ENCODE results near the gene PLCB3.

Gene PLCB3

DNA sequence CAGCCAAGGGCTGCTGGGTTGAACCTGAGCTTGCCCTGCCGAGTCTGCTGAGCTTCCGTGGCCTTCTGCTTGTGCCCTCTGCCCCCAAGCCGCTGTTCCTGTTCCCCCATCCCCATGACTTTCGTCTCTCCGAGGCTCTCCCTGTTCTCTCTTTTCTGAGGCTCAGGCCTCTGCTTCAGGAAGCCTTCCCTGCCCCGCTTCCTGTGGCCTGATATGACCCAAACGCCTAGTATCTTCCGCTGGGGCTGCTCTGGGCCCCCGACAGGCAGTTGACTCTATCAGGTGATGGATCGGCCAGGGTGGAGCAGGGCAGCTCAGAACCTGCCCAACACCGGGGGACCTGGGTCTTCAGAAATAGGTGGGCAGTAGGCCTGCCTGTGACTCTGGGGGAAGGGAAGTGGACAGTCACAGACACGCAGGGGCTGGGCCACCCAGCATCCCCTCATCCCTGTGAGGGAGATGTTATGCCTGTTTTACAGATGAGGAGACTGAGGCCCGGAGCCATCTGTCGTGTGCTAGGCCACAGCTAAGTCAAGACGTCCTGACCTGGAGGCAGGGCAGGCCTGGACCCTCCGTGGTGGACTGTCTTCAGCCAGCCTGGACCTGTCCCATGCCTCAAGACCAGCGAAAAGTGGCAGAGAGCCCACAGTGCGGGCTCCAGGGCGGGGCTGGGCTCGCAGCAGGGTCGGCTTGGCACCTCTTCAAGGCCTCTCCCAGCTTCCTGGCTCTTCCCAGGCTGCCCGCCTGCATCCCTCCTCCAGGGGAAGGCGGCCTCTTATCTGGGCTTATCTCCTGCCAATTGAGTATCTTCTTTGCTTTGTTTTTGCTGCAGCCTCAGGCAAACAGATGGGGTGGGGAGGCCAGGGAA lies 16.9 kb downstream of the PLCB3 start:
- DNase-seq: no peak

- DNase-seq: no peak
These were observed 17.7 kb downstream of the PLCB3 start for GRCh38 chr11:64268893-64269539.

DNA sequence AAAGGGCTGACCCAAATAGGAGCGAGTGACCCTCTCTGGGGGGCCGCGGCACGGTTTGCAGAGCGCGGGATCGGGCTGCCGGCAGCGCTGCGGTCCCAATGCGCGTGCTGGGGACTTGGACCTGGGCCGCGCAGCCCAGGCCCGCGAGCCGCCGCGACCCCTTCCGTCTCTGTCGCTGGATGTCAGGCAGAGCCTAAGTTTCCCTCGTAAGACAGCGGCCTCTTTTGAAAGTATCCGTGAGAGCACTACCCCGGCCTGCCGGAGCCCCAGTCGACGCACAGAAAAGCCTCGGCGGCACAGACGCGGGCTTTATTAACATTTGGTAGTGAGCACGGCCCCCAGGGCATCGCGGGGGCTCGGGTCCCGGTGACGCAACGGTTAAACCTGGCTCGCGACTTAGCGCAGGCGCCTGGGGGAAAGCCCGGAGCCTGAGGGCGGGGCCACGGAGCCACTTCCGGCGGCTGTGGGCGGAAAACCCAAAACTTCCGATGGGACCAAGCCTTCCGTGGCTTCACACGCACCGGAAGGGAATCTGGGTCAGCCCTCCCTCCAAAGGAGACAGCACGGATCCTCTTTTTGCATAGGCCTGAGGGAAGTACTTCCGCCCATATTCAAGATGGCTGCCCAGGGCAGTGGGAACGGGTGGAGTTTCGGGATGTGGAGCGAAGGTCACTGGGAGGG lies 18.4 kb downstream of the PLCB3 start:
- DNase-seq: peak; percentile 98

GRCh38 chr11:64275031-64275800 lies 23.9 kb downstream of the PLCB3 start:
- no peak for DNase-seq

DNA sequence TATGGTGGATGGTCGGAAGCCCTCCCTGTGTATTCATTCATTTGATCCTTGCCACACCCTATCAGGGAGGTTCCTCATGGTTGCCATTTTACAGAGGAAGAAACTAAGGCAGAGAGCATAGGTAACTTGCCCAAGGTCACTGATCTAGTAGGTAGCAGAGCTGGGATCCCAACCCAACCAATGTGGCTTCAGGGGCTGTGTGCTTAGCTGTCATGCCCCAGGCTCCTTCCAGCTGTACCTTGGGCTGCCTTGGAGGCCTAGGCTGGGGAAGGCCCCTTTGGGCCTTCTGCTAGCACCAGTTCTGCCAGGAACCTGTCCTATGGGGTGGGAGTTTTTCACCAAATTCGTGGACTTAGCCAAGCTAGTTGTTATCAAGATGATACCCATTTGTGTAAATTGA lies 24.5 kb downstream of the PLCB3 start:
- DNase-seq: no peak

DNA sequence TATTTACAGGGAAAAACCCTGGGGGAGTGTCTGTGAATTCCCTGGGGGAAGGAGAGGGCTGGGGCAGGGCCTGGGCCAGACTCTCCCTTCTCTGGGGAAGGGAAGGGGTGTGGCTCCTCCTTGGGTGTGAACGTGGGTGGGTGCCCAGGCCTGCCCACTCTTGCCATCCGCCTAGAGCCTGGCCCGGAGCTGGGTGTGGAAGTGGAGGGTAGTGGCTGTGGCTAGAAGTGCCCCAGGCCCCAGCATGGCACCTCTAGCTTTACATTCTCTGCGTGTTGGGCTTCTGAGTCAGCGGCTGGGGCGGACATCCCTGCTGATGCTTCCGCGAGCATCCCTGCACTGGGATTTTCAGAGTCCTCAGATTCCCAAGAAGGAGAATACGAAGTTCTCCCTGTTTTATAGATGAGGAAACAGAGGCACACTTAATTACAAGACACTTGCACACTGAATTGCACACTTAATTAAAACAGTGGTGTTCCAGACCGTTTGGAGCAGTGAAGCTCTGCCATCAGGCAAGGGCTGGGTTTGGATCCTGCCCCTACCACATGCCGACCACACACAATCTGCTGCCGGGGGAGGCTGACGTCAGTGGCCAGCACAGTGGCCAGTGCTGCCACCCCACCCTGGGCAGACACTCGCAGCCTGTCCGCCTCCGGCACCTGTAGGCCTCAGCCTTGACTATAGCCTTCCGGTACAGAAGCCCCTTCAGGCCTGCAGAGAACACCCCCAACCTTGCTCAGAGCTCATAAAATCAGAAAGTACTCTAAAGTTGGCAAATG lies 25.5 kb downstream of the PLCB3 start:
- DNase-seq: no peak

DNA sequence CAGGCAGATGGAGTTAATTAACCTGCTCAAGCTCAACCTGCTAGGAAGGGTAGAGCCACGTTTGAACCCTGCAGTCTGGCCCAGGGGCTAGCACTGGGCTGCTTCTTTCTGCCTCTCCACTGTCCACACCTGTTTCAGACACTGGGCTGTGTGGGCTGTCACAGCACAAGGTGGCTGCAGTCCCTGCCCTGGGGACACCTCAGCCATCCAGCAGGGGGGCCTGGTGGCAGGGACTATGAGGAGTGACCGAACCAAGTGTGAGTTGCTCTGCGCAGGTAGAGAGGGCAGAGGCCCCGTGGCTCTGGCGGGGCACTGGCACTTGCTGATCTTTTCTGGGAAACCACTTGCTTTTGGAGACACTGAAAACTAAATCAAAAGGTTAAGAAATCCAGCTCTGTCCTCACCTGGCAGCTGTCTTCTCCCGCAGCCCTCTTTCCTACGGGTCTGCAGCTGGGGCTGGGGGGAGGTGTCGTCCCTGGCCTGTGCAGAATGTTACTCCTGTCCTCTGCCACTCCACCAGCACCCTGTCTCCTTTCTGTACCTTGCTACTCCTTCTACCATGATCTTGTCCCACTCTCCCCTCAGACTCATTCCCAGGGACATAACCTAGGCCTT lies 27.4 kb downstream of the PLCB3 start:
- no peak for DNase-seq

DNA sequence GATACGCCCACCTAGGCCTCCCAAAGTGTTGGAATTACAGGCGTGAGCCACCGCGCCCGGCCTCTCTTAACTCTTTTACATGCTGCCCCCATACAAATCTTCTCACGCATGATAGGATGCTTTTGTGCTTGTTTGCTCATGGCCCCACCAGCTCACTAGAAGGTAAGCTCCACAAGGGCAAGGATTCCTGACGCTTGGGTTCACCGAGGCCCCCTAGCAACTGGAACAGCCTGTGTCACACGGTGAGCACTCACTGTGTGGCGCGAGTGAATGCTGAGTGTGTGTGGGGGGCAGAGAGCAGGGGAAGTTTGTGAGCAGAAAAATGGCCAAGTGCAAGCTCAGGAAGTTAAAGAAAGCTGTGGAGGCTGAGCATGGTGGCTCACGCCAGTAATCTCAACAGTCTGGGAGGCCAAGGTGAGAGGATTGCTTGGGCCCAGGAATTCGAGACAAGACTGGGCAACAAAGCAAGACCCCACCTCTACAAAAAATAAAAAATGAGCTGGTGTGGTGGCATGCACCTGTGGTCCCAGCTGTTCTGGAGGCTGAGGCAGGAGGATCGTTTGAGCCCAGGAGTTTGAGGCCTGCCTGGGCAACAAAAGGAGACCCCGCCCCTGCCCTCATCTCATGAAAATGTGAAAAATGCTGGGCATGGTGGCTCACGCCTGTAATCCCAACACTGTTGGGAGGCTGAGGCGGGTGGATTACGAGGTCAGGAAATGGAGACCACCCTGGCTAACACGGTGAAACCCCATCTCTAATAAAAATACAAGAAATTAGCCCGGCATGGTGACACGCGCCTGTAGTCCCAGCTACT lies 30.8 kb downstream of the PLCB3 start:
- DNase-seq: no peak

DNA sequence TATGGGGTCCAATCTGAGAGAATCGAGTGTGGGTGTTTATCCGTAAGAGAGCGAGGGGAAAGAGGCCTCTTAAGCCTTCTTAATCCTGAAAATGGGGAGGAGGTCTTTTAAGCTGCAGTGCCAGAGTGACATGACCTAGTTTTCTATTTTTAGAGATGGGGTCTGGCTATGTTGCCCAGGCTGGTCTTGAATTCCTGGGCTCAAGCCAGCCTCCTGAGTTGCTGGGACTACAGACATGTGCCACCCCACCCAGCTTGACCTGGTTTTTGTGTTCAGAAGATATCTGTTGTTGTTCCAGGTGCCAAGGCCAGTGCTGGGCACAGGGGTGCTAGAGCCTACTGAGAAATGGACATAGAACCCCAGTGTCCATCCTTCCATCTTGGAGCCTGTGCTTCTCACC lies 31.8 kb downstream of the PLCB3 start:
- DNase-seq: no peak

- peak; percentile 79 for DNase-seq
These were observed 33.0 kb downstream of the PLCB3 start, which contains the start of gene BAD for GRCh38 chr11:64284048-64284961. Gene BAD (minus strand): TSS chr11:64284665. CDS start chr11:64284368, 297 bp downstream.

- DNase-seq: peak; percentile 45
These were observed 33.9 kb downstream of the PLCB3 start, which contains the start of gene GPR137 for GRCh38 chr11:64284962-64285884. Gene GPR137 (plus strand): TSS chr11:64285848. CDS start chr11:64286525, 677 bp downstream.

DNA sequence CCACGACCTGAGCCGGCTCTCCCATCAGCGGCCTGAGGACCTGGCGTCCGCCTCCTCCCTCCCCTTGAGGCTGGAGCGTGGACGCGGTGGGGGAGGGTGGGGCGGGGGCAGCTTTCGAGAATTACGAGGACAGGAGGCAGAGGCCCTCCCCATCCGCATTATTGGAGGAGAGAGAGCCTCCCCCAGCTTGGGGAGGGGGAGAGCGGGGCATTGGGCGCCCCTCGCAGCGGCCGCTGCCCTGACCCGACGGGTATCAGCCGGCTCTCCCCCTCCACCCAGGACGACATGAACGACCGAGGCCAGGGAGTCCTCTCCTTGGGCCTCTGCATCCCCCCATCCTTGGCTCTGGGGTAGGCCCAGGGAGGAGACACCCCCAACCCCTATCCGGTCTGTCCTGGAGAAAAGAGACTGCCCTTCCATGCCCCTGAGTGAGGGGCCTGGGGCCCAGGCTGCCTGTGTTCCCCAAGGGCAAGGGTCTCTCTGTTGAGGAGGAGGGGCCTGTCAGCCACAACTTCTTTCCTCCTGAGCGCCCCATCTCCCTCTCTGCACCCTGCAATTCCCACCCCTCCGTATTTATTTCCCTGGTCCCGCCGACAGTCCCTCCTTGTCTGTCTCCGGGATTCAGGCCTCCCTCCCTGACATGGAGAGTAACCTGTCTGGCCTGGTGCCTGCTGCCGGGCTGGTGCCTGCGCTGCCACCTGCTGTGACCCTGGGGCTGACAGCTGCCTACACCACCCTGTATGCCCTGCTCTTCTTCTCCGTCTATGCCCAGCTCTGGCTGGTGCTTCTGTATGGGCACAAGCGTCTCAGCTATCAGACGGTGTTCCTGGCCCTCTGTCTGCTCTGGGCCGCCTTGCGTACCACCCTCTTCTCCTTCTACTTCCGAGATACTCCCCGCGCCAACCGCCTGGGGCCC lies 34.8 kb downstream of the PLCB3 start:
- DNase-seq: peak; percentile 40

- no peak for DNase-seq
These were observed 35.5 kb downstream of the PLCB3 start for GRCh38 chr11:64286801-64287159.

DNA sequence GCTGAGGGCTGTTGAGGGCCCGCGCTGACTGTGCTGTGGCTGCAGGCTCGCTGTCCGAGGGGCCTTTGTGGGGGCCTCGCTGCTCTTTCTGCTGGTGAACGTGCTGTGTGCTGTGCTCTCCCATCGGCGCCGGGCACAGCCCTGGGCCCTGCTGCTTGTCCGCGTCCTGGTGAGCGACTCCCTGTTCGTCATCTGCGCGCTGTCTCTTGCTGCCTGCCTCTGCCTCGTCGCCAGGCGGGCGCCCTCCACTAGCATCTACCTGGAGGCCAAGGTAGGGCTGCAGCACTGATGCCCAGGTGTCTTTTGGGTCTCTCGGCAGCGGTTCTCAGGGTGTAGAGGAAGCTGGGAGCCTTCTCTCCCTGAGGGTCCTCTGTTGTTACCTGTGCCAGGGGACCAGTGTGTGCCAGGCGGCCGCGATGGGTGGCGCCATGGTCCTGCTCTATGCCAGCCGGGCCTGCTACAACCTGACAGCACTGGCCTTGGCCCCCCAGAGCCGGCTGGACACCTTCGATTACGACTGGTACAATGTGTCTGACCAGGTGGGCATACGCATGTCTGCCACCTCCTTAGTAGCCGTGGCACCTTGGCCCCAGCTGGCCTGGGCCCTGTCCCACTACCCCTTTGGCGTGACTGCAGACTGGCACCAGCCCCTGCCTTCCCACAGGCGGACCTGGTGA lies 36.5 kb downstream of the PLCB3 start:
- DNase-seq: no peak

DNA sequence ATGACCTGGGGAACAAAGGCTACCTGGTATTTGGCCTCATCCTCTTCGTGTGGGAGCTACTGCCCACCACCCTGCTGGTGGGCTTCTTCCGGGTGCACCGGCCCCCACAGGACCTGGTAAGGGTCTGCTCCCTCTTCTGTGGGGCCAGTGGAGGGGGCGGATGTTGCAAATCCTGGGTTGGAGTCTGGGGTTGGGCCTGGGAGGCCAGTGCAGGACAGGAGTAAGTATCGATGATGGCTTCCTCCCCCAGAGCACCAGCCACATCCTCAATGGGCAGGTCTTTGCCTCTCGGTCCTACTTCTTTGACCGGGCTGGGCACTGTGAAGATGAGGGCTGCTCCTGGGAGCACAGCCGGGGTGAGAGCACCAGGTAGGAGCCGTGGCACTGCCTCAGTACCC lies 37.0 kb downstream of the PLCB3 start:
- no peak for DNase-seq

GRCh38 chr11:64289002-64289564 lies 37.8 kb downstream of the PLCB3 start:
- DNase-seq: no peak

All from NCI-H1694 (cell line).